GM21390 (cell line): ENCODE measurements around the gene ATXN3L.

ENCODE experiments used
- ATAC-seq: cut with Tn5 transposase; IDR thresholded peaks from one replicate; pipeline ENCODE4 v1.9.1; 2021; ENCODE audit not compliant: unreplicated experiment

Gene ATXN3L

DNA sequence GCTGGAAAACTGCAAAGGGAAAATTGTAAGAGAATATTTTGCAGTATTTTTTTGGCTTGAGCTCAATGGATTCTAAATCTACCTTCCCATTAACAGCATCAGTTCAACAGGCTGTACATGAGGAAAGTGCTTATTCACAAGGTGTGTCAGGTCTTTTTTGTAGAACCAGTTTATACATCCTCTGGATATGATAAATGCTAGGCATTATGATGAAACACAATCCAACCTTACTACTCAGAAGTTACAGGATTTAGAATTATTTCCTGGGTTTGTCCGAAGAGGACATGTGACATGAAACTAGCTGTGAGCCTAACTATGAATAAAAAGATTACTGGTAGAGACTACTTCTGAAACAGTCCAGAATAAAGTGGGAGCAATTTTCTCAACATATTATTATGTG lies 49.5 kb downstream of the ATXN3L start:
- no peak for ATAC-seq

DNA sequence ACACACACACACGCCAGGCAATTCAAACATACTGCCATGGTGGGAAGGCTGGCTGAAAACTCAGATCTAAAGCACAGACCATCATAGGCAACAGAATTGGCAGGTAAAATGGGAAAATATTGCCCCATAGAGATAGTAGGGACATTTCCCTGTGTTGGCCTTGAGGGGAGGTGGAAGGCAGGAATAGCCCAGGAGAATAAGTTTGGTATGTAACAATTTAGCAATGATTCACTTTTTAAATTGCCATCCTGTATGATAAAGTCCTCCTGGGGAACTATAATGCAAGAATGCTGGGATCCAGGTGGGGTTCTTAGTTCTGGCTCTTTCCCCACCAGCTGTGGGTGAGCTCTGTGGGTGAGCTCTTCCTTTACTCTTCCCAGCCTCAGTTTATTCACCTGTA lies 51.0 kb downstream of the ATXN3L start:
- ATAC-seq: no peak
